ENCODE results near the gene RTN4R. TPM values are rescaled to one million over a fixed set of nuclear protein-coding genes. Genes with fewer than 3 reads are reported as not detected.

Gene RTN4R
- total RNA-seq, 1 experiment from 2014 or later, result 11.9 TPM

Other genes starting within 250 kb of the RTN4R start
- gene TANGO2, start 247.2 kb downstream of the RTN4R start, total RNA-seq (2014; rRNA removed; shearing (Covaris generic); ENCODE audit: low replicate concordance), result 26.6 and 55.2 TPM in 2 replicates
- 8.8 and 26.8 TPM in 2 replicates for gene DGCR8, start 188.1 kb downstream of the RTN4R start, total RNA-seq (2014; rRNA removed; shearing (Covaris generic); ENCODE audit: low replicate concordance)
- gene RANBP1, start 152.2 kb downstream of the RTN4R start, total RNA-seq (2014; rRNA removed; shearing (Covaris generic); ENCODE audit: low replicate concordance), result 816 and 890 TPM in 2 replicates
- 55.3 and 76.4 TPM in 2 replicates for gene TRMT2A, start 151.1 kb downstream of the RTN4R start, total RNA-seq (2014; rRNA removed; shearing (Covaris generic); ENCODE audit: low replicate concordance)
- gene ZDHHC8, start 136.5 kb downstream of the RTN4R start, total RNA-seq (2014; rRNA removed; shearing (Covaris generic); ENCODE audit: low replicate concordance), result 12.6 and 21.8 TPM in 2 replicates
- not detected in 2 replicates for gene CCDC188, start 117.3 kb downstream of the RTN4R start, total RNA-seq (2014; rRNA removed; shearing (Covaris generic); ENCODE audit: low replicate concordance)
- 122 and 180 TPM in 2 replicates for gene DGCR6L, start 51.7 kb upstream of the RTN4R start, total RNA-seq (2014; rRNA removed; shearing (Covaris generic); ENCODE audit: low replicate concordance)
- 14.0 and 16.8 TPM in 2 replicates for gene ZNF74, start 125.8 kb upstream of the RTN4R start, total RNA-seq (2014; rRNA removed; shearing (Covaris generic); ENCODE audit: low replicate concordance)
- gene SCARF2, start 169.5 kb upstream of the RTN4R start, total RNA-seq (2014; rRNA removed; shearing (Covaris generic); ENCODE audit: low replicate concordance), result 1.2 and 3.1 TPM in 2 replicates
- 11.8 and 23.6 TPM in 2 replicates for gene KLHL22, start 227.5 kb upstream of the RTN4R start, total RNA-seq (2014; rRNA removed; shearing (Covaris generic); ENCODE audit: low replicate concordance)
- 31.0 and 56.8 TPM in 2 replicates for gene MED15, start 239.3 kb upstream of the RTN4R start, total RNA-seq (2014; rRNA removed; shearing (Covaris generic); ENCODE audit: low replicate concordance)